ENCODE data around the gene ELP5. TPM values are rescaled to one million over a fixed set of nuclear protein-coding genes. Genes with fewer than 3 reads are reported as not detected.

The ELP5 gene
- total RNA-seq, 1 donor from 2014 or later = 64.8 TPM

DNA sequence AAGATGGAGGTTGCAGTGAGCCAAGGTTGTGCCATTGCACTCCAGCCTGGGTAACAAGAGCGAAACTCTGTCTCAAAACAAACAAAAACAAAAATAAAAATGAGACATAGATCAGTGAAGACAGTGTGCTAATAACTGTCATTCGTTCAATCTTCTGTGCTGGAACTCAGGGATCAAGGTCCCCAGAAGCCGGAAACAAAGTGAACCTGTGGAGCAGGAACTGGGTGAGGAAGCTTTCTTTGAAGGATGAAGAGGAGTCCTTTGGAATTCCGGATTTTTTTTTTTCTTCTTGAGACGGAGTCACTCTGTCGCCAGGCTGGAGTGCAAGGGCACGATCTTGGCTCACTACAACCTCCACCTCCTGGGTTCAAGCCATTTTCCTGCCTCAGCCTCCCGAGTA lies 27.4 kb downstream of the ELP5 start:
- intact Hi-C loops (cut with micrococcal nuclease) = no loop called here
- no peak for DNase-seq (ENCODE audit: low spot score)
- H3K4me3 Mint-ChIP-seq (ENCODE audit: low read depth) = no peak overlapping the region
- no peak overlapping the region for H3K27ac Mint-ChIP-seq
- H3K27me3 Mint-ChIP-seq (ENCODE audit: low read depth) = peaks cover 36% of the 10 kb centered on the region
- H3K4me1 Mint-ChIP-seq (ENCODE audit: low read depth) = peaks cover 15% of the 10 kb centered on the region
- H3K36me3 Mint-ChIP-seq (ENCODE audit: low read depth) = no peaks in the 10 kb centered on the region
- H3K9me3 Mint-ChIP-seq = no peaks in the 10 kb centered on the region

DNA sequence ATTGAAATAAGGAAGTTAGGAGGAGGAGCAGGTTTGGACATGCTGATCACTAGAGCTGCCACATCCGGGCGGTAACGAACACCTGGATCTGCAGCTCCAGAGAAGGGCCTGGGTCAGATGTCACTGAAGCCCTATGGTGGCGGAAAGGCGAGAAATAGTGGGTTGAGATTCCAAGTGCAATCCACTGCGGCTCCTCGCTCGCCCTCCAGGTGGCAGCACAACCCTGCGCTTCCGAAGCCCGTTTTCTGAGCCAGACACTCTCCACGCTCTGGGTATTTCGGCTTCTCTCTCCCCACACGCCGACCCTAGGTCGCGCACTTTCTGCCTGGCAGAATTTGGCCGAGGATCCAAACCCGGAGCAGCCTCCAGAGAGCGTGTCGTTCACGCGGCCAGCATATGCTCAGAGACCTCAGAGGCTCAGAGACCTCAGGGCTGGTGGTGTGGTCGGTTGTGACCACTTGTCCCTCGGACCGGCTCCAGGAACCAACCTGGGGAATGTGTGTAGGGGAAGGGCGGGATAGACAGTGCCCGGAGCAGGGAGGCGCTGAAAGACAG lies 28.6 kb downstream of the ELP5 start:
- H3K4me3 Mint-ChIP-seq (ENCODE audit: low read depth) = peak overlapping the region; percentile 68
- no peaks in the 10 kb centered on the region for H3K36me3 Mint-ChIP-seq (ENCODE audit: low read depth)
- no peaks in the 10 kb centered on the region for H3K9me3 Mint-ChIP-seq
- intact Hi-C loops (cut with micrococcal nuclease) = loop anchor here (1.0 to 2.0 kb wide), 4 partner anchors 16 to 42 kb away; partner anchors contain the start of genes ELP5 and GABARAP
- H3K27me3 Mint-ChIP-seq (ENCODE audit: low read depth) = peaks cover 36% of the 10 kb centered on the region
- peak; percentile 69 for DNase-seq (ENCODE audit: low spot score)
- peaks cover 15% of the 10 kb centered on the region for H3K4me1 Mint-ChIP-seq (ENCODE audit: low read depth)
- H3K27ac Mint-ChIP-seq = no peak overlapping the region

DNA sequence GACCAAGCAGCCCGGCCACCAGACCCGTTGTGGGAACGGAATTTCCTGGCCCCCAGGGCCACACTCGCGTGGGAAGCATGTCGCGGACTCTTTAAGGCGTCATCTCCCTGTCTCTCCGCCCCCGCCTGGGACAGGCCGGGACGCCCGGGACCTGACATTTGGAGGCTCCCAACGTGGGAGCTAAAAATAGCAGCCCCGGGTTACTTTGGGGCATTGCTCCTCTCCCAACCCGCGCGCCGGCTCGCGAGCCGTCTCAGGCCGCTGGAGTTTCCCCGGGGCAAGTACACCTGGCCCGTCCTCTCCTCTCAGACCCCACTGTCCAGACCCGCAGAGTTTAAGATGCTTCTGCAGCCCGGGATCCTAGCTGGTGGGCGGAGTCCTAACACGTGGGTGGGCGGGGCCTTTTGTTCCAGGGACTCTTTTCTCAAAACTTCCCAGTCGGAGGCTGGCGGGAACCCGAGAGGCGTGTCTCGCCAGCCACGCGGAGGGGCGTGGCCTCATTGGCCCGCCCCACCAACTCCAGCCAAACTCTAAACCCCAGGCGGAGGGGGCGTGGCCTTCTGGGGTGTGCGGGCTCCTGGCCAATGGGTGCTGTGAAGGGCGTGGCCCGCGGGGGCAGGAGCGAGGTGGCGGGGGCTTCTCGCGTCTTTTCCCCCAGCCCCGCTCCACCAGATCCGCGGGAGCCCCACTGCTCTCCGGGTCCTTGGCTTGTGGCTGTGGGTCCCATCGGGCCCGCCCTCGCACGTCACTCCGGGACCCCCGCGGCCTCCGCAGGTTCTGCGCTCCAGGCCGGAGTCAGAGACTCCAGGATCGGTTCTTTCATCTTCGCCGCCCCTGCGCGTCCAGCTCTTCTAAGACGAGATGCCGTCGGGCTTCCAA lies 29.3 kb downstream of the ELP5 start, which contains the start of gene SLC2A4:
Gene SLC2A4, plus strand, starts transcription at position 645 of the 879 bp plus-strand sequence. Its CDS starts 217 bp downstream, at position 862.
- H3K27me3 Mint-ChIP-seq (ENCODE audit: low read depth) = peaks cover 40% of the 10 kb centered on the region
- no peaks in the 10 kb centered on the region for H3K36me3 Mint-ChIP-seq (ENCODE audit: low read depth)
- peaks cover 15% of the 10 kb centered on the region for H3K4me1 Mint-ChIP-seq (ENCODE audit: low read depth)
- no peaks in the 10 kb centered on the region for H3K9me3 Mint-ChIP-seq
- H3K27ac Mint-ChIP-seq = peak within 1 kb of the TSS; percentile 42
- DNase-seq (ENCODE audit: low spot score) = peak; percentile 76
- intact Hi-C loops (cut with micrococcal nuclease) = loop anchor here (1.0 to 2.0 kb wide), 3 partner anchors 29 to 43 kb away; partner anchors contain the start of genes ELP5 and GABARAP
- H3K4me3 Mint-ChIP-seq (ENCODE audit: low read depth) = peak within 1 kb of the TSS; percentile 78

DNA sequence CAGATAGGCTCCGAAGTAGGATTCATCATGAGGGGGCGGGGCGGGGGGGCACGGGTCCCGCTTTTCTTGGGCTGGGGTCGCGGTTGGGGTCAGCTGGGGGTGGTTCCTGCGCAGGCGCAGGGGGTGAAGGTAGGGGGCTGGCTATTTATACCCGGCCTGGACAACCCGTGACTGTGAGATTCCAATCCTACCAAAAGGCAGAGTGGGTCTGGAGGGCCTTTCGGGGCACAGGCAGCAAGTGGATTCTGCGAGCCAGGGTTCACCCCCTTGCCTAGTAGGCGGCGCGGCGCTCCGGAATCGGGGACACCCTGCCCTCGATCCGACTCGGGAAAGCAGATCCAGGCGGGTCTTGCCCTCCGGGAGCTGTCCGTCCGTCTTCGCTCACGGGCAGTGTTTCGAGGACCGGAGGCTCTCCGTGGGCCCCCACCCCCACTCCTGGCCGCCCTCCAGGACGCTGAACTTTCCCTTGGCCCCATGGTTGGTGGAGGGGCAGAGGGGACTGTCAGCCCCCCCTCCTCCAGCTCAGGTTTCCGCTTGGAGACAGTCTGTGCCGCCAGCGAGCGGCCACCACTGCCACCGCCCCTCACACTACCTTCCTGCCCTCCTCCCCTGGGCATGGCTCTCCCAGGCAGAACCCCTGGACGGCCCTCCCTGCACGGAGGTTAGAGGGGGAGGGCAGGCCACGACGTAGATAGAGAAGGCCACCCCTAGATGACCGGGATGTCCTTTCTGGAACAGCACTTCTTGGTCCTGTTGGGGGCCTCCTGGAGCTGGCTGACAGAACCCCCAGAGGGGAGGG lies 30.1 kb downstream of the ELP5 start:
- Mint-ChIP-seq H3K27me3 (ENCODE audit: low read depth) (peaks cover 42% of the 10 kb centered on the region), H3K4me3 (ENCODE audit: low read depth) (peak overlapping the region; percentile 78), H3K36me3 (ENCODE audit: low read depth) (no peaks in the 10 kb centered on the region), H3K27ac (no peak overlapping the region), H3K4me1 (ENCODE audit: low read depth) (peaks cover 15% of the 10 kb centered on the region), H3K9me3 (no peaks in the 10 kb centered on the region)
- intact Hi-C loops (cut with micrococcal nuclease) = loop anchor here (1.0 to 2.0 kb wide), 3 partner anchors 30 to 44 kb away; partner anchors contain the start of genes ELP5 and GABARAP
- DNase-seq (ENCODE audit: low spot score) = no peak

DNA sequence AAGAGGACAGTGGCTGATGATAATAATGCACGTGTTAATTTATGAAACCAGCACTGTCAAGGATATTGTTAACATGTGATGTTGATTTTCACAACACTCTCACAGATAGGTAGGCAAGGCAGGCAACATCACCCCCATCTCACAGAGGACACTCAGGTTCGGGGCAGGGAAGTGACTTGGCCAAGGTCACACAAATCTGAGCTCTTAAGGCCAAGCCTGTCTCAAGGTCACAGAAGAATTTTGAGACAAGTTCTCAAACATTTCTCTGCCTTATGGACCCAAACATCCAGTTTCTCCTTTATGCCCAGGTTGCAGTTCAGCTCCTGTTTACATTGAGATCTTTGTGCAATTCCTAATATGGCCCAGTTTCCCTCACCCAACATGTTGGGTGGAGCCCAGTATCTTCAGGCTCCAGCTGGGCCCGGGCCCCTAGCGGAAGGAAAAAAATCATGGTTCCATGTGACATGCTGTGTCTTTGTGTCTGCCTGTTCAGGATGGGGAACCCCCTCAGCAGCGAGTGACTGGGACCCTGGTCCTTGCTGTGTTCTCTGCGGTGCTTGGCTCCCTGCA lies 30.8 kb downstream of the ELP5 start:
- Mint-ChIP-seq H3K27ac (no peak overlapping the region), H3K4me3 (ENCODE audit: low read depth) (peak overlapping the region; percentile 38), H3K36me3 (ENCODE audit: low read depth) (no peaks in the 10 kb centered on the region), H3K27me3 (ENCODE audit: low read depth) (peaks cover 40% of the 10 kb centered on the region), H3K9me3 (no peaks in the 10 kb centered on the region), H3K4me1 (ENCODE audit: low read depth) (peaks cover 15% of the 10 kb centered on the region)
- intact Hi-C loops (cut with micrococcal nuclease) = no loop called here
- DNase-seq (ENCODE audit: low spot score) = no peak

DNA sequence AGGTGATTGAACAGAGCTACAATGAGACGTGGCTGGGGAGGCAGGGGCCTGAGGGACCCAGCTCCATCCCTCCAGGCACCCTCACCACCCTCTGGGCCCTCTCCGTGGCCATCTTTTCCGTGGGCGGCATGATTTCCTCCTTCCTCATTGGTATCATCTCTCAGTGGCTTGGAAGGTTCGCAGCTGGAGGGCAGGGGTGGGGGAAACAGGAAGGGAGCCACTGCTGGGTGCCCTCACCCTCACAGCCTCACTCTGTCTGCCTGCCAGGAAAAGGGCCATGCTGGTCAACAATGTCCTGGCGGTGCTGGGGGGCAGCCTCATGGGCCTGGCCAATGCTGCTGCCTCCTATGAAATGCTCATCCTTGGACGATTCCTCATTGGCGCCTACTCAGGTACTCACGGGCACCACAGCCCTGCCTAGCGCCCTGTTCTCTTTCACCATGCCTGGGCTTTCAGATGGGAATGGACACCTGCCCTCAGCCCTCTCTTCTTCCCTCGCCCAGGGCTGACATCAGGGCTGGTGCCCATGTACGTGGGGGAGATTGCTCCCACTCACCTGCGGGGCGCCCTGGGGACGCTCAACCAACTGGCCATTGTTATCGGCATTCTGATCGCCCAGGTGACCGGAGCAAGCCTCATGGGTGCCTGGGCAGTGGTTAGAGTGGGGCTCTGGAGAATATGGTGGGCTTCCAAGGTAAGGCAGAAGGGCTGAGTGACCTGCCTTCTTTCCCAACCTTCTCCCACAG lies 31.6 kb downstream of the ELP5 start:
- Mint-ChIP-seq H3K27me3 (ENCODE audit: low read depth) (peaks cover 40% of the 10 kb centered on the region), H3K27ac (no peak overlapping the region), H3K36me3 (ENCODE audit: low read depth) (no peaks in the 10 kb centered on the region), H3K4me3 (ENCODE audit: low read depth) (no peak overlapping the region), H3K4me1 (ENCODE audit: low read depth) (peaks cover 15% of the 10 kb centered on the region), H3K9me3 (no peaks in the 10 kb centered on the region)
- intact Hi-C loops (cut with micrococcal nuclease) = no loop called here
- DNase-seq (ENCODE audit: low spot score) = no peak

DNA sequence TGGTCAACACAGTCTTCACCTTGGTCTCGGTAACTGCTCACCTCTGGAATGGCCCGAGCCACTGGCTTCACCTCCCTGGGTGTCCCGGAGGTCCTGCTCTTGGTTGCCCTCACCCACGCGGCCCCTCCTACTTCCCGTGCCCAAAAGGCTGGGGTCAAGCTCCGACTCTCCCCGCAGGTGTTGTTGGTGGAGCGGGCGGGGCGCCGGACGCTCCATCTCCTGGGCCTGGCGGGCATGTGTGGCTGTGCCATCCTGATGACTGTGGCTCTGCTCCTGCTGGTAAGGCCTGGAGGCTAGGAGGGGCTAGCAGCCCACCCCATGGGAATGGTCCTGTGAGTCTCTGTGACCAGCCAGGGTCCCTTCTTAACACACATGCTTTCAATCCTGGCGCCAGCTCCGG lies 32.9 kb downstream of the ELP5 start:
- Mint-ChIP-seq H3K4me1 (ENCODE audit: low read depth) (peaks cover 15% of the 10 kb centered on the region), H3K9me3 (no peaks in the 10 kb centered on the region), H3K4me3 (ENCODE audit: low read depth) (no peak overlapping the region), H3K27me3 (ENCODE audit: low read depth) (peaks cover 37% of the 10 kb centered on the region), H3K36me3 (ENCODE audit: low read depth) (no peaks in the 10 kb centered on the region), H3K27ac (no peak overlapping the region)
- intact Hi-C loops (cut with micrococcal nuclease) = no loop called here
- no peak for DNase-seq (ENCODE audit: low spot score)

DNA sequence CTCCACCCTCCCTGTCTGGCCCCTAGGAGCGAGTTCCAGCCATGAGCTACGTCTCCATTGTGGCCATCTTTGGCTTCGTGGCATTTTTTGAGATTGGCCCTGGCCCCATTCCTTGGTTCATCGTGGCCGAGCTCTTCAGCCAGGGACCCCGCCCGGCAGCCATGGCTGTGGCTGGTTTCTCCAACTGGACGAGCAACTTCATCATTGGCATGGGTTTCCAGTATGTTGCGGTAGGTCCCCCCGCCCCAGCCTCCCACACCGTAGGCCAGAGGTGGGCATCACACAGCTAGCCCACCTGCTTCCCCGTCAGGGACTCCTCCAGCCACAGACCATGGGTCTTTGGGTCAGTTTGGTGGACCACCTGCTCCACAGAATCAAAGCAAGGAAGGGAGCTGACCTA lies 33.7 kb downstream of the ELP5 start:
- Mint-ChIP-seq H3K36me3 (ENCODE audit: low read depth) (no peaks in the 10 kb centered on the region), H3K9me3 (no peaks in the 10 kb centered on the region), H3K4me3 (ENCODE audit: low read depth) (no peak overlapping the region), H3K27ac (no peak overlapping the region), H3K4me1 (ENCODE audit: low read depth) (peaks cover 11% of the 10 kb centered on the region), H3K27me3 (ENCODE audit: low read depth) (peaks cover 34% of the 10 kb centered on the region)
- intact Hi-C loops (cut with micrococcal nuclease) = no loop called here
- DNase-seq (ENCODE audit: low spot score) = no peak

DNA sequence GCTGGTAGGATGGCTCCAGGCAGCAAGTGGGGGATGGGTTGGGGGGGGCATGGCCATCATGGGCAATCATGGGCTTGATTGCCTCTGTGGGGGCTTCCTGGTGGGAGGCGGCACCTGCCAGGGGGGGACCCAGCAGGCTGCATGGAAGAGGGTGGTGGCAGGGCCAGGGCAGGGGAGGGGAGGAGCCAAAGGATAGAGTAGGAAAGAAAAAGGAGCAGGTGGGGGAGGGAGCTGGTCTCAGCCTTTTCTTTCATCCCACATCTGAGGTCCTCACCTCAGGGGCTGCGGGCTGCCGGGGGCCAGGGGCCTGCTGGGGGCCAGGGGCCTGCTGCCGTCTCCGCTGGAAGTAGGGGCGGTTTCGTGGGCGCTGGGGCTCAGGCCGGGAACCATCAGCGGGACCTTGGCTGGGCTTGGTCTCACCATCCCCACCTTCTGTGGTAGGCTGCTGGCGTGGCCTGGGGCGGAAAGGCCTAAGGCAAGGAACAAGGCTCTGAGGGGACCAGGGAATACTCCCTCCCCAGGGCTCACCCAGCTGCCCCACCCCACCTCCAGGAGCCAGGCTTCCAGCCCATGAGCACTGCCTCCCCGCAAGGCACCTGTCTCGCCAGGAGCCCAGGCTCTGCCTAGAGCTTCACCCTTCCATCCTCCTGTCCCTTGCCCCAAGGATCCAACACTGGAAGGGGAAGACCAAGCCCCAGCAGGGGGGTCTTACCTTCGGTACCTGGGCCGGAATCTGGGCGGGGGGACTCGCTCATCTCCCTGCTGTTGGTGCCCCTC lies 37.4 kb downstream of the ELP5 start:
- Mint-ChIP-seq H3K9me3 (no peaks in the 10 kb centered on the region), H3K27ac (no peak overlapping the region), H3K4me3 (ENCODE audit: low read depth) (no peak overlapping the region), H3K36me3 (ENCODE audit: low read depth) (no peaks in the 10 kb centered on the region), H3K4me1 (ENCODE audit: low read depth) (peaks cover 4% of the 10 kb centered on the region), H3K27me3 (ENCODE audit: low read depth) (peaks cover 28% of the 10 kb centered on the region)
- intact Hi-C loops (cut with micrococcal nuclease) = no loop called here
- DNase-seq (ENCODE audit: low spot score) = no peak

DNA sequence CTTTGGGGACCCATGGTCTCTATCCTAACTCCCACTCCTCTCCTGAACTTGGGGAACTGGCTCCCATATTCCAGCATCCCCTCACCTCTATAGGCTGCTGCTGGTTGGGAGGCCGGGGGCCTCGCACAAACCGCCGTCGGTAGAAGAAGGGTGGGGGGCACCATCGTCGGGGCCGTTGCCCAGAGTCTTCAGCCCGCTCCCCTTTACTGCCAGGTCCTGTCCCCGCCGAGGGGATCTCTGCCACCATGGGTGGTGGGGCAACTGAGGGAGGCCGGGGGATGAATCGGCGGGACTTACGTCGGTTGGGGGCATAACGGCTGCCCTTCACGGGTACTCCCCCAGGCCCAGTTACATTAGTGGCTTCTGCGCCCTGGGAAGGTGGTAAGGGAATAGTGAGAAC lies 38.2 kb downstream of the ELP5 start:
- no peak overlapping the region for H3K27ac Mint-ChIP-seq
- H3K27me3 Mint-ChIP-seq (ENCODE audit: low read depth) = peaks cover 31% of the 10 kb centered on the region
- H3K4me1 Mint-ChIP-seq (ENCODE audit: low read depth) = peaks cover 6% of the 10 kb centered on the region
- no peak for DNase-seq (ENCODE audit: low spot score)
- intact Hi-C loops (cut with micrococcal nuclease) = no loop called here
- H3K4me3 Mint-ChIP-seq (ENCODE audit: low read depth) = no peak overlapping the region
- H3K36me3 Mint-ChIP-seq (ENCODE audit: low read depth) = no peaks in the 10 kb centered on the region
- H3K9me3 Mint-ChIP-seq = no peaks in the 10 kb centered on the region

DNA sequence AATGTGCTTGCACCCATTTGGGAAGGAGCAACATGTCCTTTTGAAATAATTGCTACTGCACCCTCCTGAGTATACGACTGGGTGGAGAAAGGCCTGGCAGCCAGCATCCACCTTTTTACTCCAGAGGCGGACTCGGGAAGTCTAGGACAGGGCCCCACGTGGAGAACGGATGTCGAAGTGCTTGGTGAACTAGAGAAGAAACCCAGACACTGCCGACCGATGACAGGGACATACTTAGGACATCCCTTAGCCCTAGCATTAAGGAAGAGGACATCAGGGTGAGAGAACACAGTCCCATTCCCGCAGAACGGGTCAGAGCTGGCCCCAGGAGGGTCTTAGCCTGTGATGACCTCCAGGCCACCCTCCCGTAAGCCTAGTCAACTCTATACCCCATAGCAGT lies 38.7 kb downstream of the ELP5 start:
- Mint-ChIP-seq H3K27me3 (ENCODE audit: low read depth) (peaks cover 33% of the 10 kb centered on the region), H3K9me3 (no peaks in the 10 kb centered on the region), H3K4me1 (ENCODE audit: low read depth) (peaks cover 9% of the 10 kb centered on the region), H3K4me3 (ENCODE audit: low read depth) (no peak overlapping the region), H3K36me3 (ENCODE audit: low read depth) (no peaks in the 10 kb centered on the region), H3K27ac (no peak overlapping the region)
- DNase-seq (ENCODE audit: low spot score) = no peak
- intact Hi-C loops (cut with micrococcal nuclease) = no loop called here
